ENCODE measurements around the gene SLCO4A1.
A peak's percentile ranks its signal among the peaks of the same experiment; 100 is the strongest.

SLCO4A1 gene

DNA sequence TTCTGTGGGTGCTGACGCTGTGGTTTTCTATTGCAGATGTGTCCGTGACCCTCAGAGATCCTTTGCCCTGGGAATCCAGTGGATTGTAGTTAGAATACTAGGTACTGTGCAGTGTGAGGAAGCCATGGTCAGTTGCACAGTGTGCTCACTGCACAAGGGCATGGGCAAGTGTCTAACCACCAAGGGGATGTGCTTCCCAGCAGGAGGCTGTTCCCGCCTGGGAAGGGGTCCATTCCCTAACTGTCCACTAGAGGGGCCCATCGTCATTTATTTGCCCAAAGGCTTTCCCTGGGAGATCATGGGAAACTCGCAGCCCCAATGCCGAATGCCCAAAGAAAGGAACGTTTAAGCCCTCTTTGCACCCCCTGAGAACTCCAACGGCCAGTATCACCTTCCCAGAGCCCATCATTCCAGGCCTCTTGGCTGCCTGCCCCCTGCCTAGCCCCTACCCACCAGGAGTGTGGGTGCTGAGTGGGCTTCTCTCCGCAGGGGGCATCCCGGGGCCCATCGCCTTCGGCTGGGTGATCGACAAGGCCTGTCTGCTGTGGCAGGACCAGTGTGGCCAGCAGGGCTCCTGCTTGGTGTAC is 26.2 kb downstream of the SLCO4A1 start:
- FAIRE-seq (no peak), DNase-seq (ENCODE audit: insufficient read length, low spot score) (peak; percentile 97)
- TF ChIP-seq CTCF (IDR thresholded peaks at IDR 0.05; ENCODE audit: insufficient read depth, missing control alignments): peak; percentile 93

DNA sequence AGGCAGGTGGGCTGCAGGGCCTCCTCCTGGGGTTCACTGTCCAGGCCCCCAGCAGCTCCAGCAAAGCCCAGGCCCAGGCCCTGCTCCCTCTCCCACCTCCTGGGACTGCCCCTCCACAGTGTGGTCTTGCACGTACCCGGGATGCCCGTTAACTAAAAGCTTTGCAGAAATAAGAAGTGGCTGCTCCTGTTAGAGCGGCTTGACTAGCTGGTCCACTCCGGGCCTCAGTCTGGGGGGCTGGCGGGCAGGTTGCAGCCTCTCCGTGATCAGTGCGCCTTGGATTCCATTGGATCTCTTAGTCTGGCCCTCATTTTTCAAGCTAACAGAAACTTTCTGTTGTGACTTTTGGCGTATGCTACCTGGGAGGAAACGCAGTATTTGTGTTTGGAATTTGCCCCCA is 26.9 kb downstream of the SLCO4A1 start:
- DNase-seq (ENCODE audit: insufficient read length, low spot score): no peak
- FAIRE-seq: no peak
- no peak for TF ChIP-seq CTCF (IDR thresholded peaks at IDR 0.05; ENCODE audit: insufficient read depth, missing control alignments)

GRCh38 chr20:62670156-62670555 is 27.9 kb downstream of the SLCO4A1 start:
- FAIRE-seq (no peak), DNase-seq (ENCODE audit: insufficient read length, low spot score) (no peak)

DNA sequence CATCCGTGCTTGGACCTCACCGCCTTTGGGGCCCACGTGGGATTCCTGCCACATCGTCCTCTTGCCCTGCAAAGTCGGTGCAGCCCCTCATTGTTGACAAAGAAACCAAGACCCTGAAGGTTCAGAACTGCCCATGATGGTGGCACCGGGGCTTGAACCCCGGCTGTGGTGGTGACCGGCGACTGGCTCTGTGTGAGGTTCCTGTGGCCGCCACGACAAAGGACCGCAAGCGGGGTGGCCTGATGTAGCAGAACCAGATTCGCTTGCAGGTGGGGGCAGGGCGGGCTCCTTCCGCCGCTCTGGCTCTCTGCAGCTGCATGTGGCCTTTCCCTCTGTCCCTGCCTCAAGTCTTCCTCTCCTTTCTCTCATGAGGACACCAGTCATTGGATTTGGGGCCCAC is 28.7 kb downstream of the SLCO4A1 start:
- FAIRE-seq: no peak

More at GRCh38 chr20:62670156-62670555, 27.9 kb downstream of the SLCO4A1 start:
- TF ChIP-seq CTCF (IDR thresholded peaks at IDR 0.05; ENCODE audit: insufficient read depth, missing control alignments): no peak

GRCh38 chr20:62671765-62672164 is 29.5 kb downstream of the SLCO4A1 start:
- no peak for FAIRE-seq

More for the DNA sequence above, 28.7 kb downstream of the SLCO4A1 start:
- no peak for TF ChIP-seq CTCF (IDR thresholded peaks at IDR 0.05; ENCODE audit: insufficient read depth, missing control alignments)
- no peak for DNase-seq (ENCODE audit: insufficient read length, low spot score)

DNA sequence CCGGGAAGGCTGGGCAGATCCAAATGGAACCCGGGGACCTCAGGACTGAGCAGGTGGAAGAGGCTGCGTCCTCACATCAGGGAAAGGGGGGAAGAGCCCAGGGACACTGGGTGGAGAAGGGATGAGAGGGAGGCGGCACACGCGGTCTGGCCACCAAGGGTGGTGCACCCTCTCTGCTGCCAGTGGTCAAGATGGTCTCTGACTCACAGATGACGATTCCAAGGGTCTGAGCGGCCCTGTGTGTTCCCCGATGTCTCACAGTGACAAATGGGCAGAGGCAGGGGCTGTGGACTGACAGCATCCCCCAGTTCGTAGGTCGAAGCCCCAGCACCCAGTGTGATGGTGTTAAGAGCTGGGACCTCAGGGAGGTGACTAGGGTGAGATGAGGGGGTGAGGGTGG is 32.1 kb downstream of the SLCO4A1 start:
- DNase-seq (ENCODE audit: insufficient read length, low spot score): no peak
- TF ChIP-seq CTCF (IDR thresholded peaks at IDR 0.05; ENCODE audit: insufficient read depth, missing control alignments): no peak
- no peak for FAIRE-seq

More at GRCh38 chr20:62671765-62672164, 29.5 kb downstream of the SLCO4A1 start:
- DNase-seq (ENCODE audit: insufficient read length, low spot score): no peak
- TF ChIP-seq CTCF (IDR thresholded peaks at IDR 0.05; ENCODE audit: insufficient read depth, missing control alignments): no peak

DNA sequence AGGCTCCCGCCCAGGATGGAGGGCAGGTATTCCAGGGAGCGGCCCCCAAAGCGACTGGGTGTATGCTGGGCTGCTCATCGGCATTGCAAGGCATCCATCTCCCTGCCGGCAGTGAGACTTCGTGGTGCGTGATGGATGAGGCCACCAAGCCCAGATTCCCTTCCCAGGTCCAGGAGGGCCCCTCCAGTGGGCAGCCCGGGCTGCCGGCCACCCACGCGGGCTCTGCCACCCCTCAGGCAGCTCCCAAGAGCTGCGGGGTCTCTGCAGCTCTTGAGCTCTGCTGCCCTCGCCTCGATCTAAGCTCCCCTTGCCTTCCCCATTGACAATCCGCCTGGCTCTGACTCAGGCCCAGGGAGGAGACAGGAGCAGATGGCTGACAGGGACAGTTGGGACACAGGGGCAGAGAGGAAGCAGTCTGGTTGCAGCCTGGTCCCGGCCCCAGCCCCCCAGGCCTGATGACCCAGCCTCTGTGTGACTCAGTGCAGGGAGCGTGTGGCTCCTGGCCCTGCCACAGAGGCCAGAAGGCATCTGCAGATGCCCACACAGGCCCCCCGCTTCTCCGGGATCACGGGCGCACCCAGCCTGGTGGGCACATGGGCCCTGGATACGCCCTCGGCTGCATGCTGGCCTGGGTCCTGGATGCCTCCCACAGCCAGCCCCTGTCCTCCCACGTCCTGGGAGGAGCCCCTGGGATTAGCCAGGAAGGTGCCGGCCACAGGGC is 33.0 kb downstream of the SLCO4A1 start:
- no peak for TF ChIP-seq CTCF (IDR thresholded peaks at IDR 0.05; ENCODE audit: insufficient read depth, missing control alignments)
- DNase-seq (ENCODE audit: insufficient read length, low spot score) (no peak), FAIRE-seq (no peak)

All from D721Med (cell line).